Stimulated activated CD4-positive, alpha-beta T cell treated with anti-CD3 and anti-CD28 coated beads, Interleukin-1b, Interleukin-23, amount 100 ng/mL, for 1 hour (primary cell): ENCODE data around the gene HSD17B7.

Experiments
- DNase-seq, 2 donors: peaks; one replicate each; pipeline ENCODE4 v3.0.0-alpha.2; 2020; ENCODE audit warnings: low read depth in 2 of 2

HSD17B7 gene

GRCh38 chr1:162856260-162856659 lies 65.8 kb downstream of the HSD17B7 start:
- no peak for DNase-seq

- no peak for DNase-seq
Measured at GRCh38 chr1:162857850-162858249, 67.3 kb downstream of the HSD17B7 start.

GRCh38 chr1:162859191-162859590 lies 68.7 kb downstream of the HSD17B7 start:
- DNase-seq = no peak

- DNase-seq = no peak
Measured at GRCh38 chr1:162861101-162861500, 70.6 kb downstream of the HSD17B7 start, which contains the start of gene CCDC190. Gene CCDC190 (minus strand): TSS chr1:162861175. CDS start chr1:162859646, 1,529 bp downstream.

GRCh38 chr1:162861625-162862024 lies 71.1 kb downstream of the HSD17B7 start:
- no peak for DNase-seq
